ENCODE results near the gene ARRDC1. TPM values are rescaled to one million over a fixed set of nuclear protein-coding genes. Genes with fewer than 3 reads are reported as not detected.
"Not testable (repeated sequence)": the region's sequence is repeated elsewhere in the genome, so short reads cannot be mapped to it uniquely, and the experiment has no call there.

Gene ARRDC1, protein sequence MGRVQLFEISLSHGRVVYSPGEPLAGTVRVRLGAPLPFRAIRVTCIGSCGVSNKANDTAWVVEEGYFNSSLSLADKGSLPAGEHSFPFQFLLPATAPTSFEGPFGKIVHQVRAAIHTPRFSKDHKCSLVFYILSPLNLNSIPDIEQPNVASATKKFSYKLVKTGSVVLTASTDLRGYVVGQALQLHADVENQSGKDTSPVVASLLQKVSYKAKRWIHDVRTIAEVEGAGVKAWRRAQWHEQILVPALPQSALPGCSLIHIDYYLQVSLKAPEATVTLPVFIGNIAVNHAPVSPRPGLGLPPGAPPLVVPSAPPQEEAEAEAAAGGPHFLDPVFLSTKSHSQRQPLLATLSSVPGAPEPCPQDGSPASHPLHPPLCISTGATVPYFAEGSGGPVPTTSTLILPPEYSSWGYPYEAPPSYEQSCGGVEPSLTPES
- total RNA-seq: 36.5 to 40.5 TPM (median 39.1 TPM) in 3 replicates

DNA sequence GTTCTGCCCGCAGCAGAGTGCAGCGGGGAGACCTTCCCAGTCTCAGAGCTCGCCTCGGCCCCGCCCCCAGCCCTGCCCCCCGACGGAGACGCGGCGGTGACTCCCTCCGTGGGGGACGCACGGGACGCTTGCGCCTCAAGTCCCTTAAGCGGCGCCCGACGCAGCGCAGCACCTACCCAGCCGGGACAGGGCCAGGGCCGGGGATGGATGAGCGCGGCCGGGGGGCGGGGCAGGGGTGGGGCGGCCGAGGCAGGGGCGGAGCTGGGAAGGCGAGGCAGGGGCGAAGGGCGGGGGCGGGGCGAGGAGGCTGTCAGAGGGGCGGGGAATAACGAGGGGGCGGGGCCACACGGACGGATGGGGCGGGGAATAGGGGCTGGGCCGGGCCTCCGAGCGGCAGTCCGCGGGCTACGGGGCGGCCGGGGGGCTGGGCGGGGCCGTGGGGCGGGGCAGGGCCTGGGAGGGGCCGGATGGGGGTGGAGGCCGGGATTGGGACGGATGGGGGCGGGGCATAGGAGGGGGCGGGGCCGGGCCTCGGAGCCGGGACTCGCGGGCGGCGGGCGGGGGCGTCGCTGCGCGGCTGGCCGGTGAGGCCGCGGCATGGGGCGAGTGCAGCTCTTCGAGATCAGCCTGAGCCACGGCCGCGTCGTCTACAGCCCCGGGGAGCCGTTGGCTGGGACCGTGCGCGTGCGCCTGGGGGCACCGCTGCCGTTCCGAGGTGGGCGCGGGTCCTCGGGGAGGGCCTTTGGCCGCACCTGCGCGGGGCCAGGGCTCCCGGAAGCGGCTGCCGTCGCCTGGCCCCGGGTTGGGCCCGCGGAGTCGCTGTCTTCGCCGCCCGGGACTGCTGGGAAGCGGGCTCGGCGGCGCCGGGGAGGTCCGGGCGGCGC lies at the start of gene ARRDC1:
ARRDC1 (plus strand) TSS at position 566 of the 884 bp plus-strand sequence; CDS start at position 598, 32 bp downstream.
- Mint-ChIP-seq H3K4me3 (peak within 1 kb of the TSS; percentile 69), H3K27ac (no peak within 1 kb of the TSS), H3K27me3 (ENCODE audit: low read depth) (peaks cover 32% of the 10 kb centered on the region), H3K9me3 (no peaks in the 10 kb centered on the region), H3K36me3 (no peaks in the 10 kb centered on the region), H3K4me1 (peaks cover 11% of the 10 kb centered on the region)
- TF ChIP-seq, protein P1, sequence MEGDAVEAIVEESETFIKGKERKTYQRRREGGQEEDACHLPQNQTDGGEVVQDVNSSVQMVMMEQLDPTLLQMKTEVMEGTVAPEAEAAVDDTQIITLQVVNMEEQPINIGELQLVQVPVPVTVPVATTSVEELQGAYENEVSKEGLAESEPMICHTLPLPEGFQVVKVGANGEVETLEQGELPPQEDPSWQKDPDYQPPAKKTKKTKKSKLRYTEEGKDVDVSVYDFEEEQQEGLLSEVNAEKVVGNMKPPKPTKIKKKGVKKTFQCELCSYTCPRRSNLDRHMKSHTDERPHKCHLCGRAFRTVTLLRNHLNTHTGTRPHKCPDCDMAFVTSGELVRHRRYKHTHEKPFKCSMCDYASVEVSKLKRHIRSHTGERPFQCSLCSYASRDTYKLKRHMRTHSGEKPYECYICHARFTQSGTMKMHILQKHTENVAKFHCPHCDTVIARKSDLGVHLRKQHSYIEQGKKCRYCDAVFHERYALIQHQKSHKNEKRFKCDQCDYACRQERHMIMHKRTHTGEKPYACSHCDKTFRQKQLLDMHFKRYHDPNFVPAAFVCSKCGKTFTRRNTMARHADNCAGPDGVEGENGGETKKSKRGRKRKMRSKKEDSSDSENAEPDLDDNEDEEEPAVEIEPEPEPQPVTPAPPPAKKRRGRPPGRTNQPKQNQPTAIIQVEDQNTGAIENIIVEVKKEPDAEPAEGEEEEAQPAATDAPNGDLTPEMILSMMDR (IDR thresholded peaks at IDR 0.05; ENCODE audit: unreplicated experiment): no peak
- DNase-seq (ENCODE audit: low spot score in 2 of 2, unreplicated experiment in 2 of 2): peak; percentile 84 to 88

DNA sequence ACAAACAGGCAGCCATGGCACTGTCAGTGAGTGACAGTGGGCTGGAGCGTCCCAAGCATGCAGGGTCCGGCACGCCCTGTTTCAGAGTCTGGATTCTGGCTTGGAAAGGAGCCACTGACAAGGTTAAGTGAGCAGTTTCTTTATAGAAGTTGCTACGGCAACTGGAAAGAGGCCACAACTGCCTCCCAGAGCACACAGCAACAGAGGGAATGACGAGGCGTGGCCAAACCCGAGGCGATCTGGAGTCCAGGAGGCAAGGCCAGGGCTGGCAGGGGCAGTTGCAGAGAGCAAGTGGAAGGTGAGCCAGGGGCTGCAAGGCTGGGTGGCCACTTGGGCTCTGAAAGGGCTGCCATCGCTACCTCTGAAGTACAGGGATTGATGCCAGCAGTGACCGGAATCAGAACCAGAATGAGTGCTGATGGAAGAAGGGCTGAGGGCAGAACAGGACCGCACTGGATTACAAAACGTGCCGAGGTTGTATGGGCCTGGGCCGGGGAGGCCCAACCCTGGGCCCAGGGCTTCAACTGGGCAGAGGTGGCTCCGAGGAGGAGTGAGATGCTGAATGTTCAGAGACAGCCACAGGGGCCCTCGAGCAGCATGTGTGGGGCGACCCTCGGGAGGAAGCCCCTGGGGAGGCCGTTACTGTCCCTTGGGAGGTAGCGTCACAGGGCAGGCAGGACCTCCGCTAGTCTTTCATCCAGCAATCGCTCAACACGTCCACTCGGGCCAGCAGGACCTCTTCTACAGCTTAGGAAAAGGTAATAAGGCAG lies 49.2 kb upstream of the ARRDC1 start:
- no peak overlapping the region for H3K27ac Mint-ChIP-seq
- peaks cover 5% of the 10 kb centered on the region for H3K9me3 Mint-ChIP-seq
- no peaks in the 10 kb centered on the region for H3K27me3 Mint-ChIP-seq (ENCODE audit: low read depth)
- DNase-seq (ENCODE audit: low spot score in 2 of 2, unreplicated experiment in 2 of 2): no peak
- H3K36me3 Mint-ChIP-seq: peaks cover 34% of the 10 kb centered on the region
- H3K4me3 Mint-ChIP-seq: no peak overlapping the region
- TF ChIP-seq, protein P1 (IDR thresholded peaks at IDR 0.05; ENCODE audit: unreplicated experiment): no peak
- peaks cover 5% of the 10 kb centered on the region for H3K4me1 Mint-ChIP-seq

DNA sequence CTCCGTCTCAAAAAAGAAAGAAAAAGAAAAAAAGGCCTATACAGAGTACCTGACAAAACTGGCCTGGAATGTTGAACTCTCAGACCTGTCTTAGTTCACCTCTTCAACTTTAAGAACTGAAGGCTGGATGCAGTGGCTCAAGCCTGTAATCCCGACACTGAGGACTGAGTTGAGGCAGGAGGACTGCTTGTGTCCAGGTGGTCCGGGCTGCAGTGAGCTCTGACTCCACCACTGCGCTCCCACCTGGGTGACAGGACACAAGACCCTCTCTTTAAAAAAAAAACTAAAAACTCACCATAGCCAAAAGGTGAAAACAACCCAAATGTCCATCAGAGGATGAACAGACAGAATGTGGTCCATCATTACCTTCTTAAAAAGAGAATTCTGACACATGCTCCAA lies 47.4 kb upstream of the ARRDC1 start:
- Mint-ChIP-seq H3K27ac (no peak overlapping the region), H3K4me1 (no peaks in the 10 kb centered on the region)
- TF ChIP-seq, protein P1 (IDR thresholded peaks at IDR 0.05; ENCODE audit: unreplicated experiment): no peak

DNA sequence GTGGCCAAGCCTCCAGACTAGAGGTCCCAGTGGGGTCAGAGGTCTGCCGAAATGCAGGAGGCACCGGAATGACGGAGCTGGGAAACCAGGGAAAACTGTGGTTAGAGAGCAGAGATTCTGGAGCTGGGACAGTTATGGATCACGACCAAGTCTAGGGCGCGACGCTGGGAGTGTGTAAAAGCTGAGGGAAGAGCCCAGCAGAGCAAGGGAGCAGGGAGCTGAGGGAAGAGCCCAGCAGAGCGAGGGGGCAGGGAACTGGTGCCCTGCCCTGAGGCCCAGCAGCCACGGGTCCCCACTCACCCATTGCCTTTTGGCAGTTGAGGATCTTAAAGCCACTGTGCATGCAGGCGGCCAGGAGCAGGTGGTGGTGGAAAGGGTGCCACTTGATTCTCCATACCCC lies 41.4 kb upstream of the ARRDC1 start:
- peaks cover 5% of the 10 kb centered on the region for H3K9me3 Mint-ChIP-seq
- peaks cover 32% of the 10 kb centered on the region for H3K36me3 Mint-ChIP-seq
- no peak overlapping the region for H3K4me3 Mint-ChIP-seq
- H3K27me3 Mint-ChIP-seq (ENCODE audit: low read depth): no peaks in the 10 kb centered on the region
- H3K27ac Mint-ChIP-seq: no peak overlapping the region
- H3K4me1 Mint-ChIP-seq: no peaks in the 10 kb centered on the region
- no peak for DNase-seq (ENCODE audit: low spot score in 2 of 2, unreplicated experiment in 2 of 2)
- TF ChIP-seq, protein P1 (IDR thresholded peaks at IDR 0.05; ENCODE audit: unreplicated experiment): no peak

More for the DNA sequence above, 47.4 kb upstream of the ARRDC1 start:
- no peak for DNase-seq (ENCODE audit: low spot score in 2 of 2, unreplicated experiment in 2 of 2)
- peaks cover 5% of the 10 kb centered on the region for H3K9me3 Mint-ChIP-seq
- peaks cover 45% of the 10 kb centered on the region for H3K36me3 Mint-ChIP-seq
- H3K4me3 Mint-ChIP-seq: no peak overlapping the region
- no peaks in the 10 kb centered on the region for H3K27me3 Mint-ChIP-seq (ENCODE audit: low read depth)

DNA sequence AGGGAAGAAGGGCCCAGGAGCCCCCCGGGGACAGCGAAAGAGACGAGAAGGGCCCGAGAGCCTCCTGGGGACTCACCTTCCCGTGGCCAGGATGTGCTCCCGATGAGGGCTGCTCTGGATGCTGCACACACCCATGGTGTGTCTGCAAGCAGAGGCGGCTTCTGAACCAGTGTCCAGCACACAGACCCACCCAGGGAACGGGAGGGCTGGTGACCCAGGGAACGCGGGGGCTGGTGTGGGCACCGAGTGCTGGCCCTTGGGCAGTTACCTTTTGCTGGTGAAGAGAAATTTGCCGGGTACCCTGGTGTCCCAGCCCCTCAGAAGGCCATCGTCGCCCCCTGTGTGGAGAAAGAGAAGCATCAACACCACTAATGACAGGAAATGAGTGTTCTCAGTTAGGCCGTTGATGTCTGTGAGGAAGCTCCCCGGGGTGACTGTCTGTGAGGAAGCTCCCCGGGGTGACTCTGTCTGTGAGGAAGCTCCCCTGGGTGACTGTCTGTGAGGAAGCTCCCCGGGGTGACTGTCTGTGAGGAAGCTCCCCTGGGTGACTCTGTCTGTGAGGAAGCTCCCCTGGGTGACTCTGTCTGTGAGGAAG lies 40.6 kb upstream of the ARRDC1 start:
- Mint-ChIP-seq H3K27ac (no peak overlapping the region), H3K36me3 (peaks cover 27% of the 10 kb centered on the region), H3K27me3 (ENCODE audit: low read depth) (no peaks in the 10 kb centered on the region), H3K9me3 (peaks cover under 1% of the 10 kb centered on the region), H3K4me3 (no peak overlapping the region), H3K4me1 (no peaks in the 10 kb centered on the region)
- no peak for DNase-seq (ENCODE audit: low spot score in 2 of 2, unreplicated experiment in 2 of 2)
- TF ChIP-seq, protein P1 (IDR thresholded peaks at IDR 0.05; ENCODE audit: unreplicated experiment): no peak

DNA sequence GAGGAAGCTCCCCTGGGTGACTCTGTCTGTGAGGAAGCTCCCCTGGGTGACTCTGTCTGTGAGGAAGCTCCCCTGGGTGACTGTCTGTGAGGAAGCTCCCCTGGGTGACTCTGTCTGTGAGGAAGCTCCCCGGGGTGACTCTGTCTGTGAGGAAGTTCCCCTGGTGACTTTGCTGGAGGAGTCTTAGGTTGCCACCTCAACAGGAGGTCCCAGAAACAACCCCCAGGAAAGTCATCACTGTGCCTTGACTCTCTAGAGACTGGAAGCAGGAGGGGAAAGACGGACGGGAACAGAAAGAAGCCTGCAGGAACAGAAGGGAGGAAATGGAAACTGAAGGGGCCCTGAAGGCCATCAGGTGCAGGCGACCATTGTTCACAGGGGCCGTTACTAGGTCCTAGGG lies 37.0 kb upstream of the ARRDC1 start:
- not testable (repeated sequence) for H3K9me3 Mint-ChIP-seq; H3K27ac Mint-ChIP-seq; DNase-seq (ENCODE audit: low spot score in 2 of 2, unreplicated experiment in 2 of 2); H3K4me1 Mint-ChIP-seq; H3K4me3 Mint-ChIP-seq; H3K27me3 Mint-ChIP-seq (ENCODE audit: low read depth)
- H3K36me3 Mint-ChIP-seq: peaks cover 25% of the 10 kb centered on the region

Data from mesothelial cell of epicardium (in vitro differentiated cells).